Endothelial cell of umbilical vein (primary cell): ENCODE measurements around the gene GSPT1. TPM values are rescaled to one million over a fixed set of nuclear protein-coding genes. Genes with fewer than 3 reads are reported as not detected.

Source experiments
- BruUV-seq: library from RNA; stranded (reverse); fragments of 400-500 nt; replicated peaks from 2 replicates; lab custom pipeline; 2021; lab: Mats Ljungman, UMichigan
- CTCF ChIA-PET: fragments of 300-600, 350-600 bp; sonication (Branson Sonifier 250); formaldehyde crosslinking; loops from one replicate; lab custom pipeline; 2021; ENCODE audit warnings: antibody characterized with exemption, inconsistent platforms; lab: Charles Lee
- POLR2A ChIA-PET: fragments of 300-600, 350-600 bp; sonication (Branson Sonifier 250); formaldehyde crosslinking; loops from one replicate; lab custom pipeline; 2021; ENCODE audit warnings: antibody characterized with exemption, inconsistent platforms; lab: Charles Lee
- DNase-seq: peaks from one replicate; pipeline ENCODE4 v3.0.0-alpha.2; 2011; ENCODE audit warnings: low read depth, low spot score
- FAIRE-seq: peaks from 2 replicates; lab custom pipeline; 2011; peaks lifted over from hg19 to GRCh38; lab: Jason Lieb, UNC
- H2AFZ ChIP-seq: 2 replicates; pipeline ENCODE4 v1.6.0; 2012; ENCODE audit warnings: low read depth, low read length, control low read depth, inconsistent platforms
- H3K27ac ChIP-seq: 2 replicates; pipeline ENCODE4 v1.5.1; 2011; ENCODE audit warnings: low read depth, mild to moderate bottlenecking, control low read depth, low read length, moderate library complexity; ENCODE audit not compliant: insufficient read depth
- H3K27me3 ChIP-seq, 2 experiments: 2 replicates each; pipeline versions ENCODE4 v1.6.0 to v1.6.1; 2011; ENCODE audit warnings: low read length in 2 of 2, mixed read lengths in 1 of 2; ENCODE audit not compliant: control insufficient read depth in 2 of 2, insufficient read depth in 2 of 2
- H3K36me3 ChIP-seq, 2 experiments: 2 replicates in 1 of 2; 3 replicates in 1 of 2; pipeline ENCODE4 v1.5.1; 2011; ENCODE audit warnings: low read length in 2 of 2, mild to moderate bottlenecking in 1 of 2, moderate library complexity in 1 of 2; ENCODE audit not compliant: control insufficient read depth in 2 of 2, insufficient read depth in 2 of 2; ENCODE audit errors: extremely low read depth in 1 of 2
- H3K4me1 ChIP-seq: 3 replicates; pipeline ENCODE4 v1.5.1; 2011; ENCODE audit warnings: mild to moderate bottlenecking, low read length; ENCODE audit not compliant: control insufficient read depth, insufficient read depth; ENCODE audit errors: extremely low read depth
- H3K4me2 ChIP-seq: 2 replicates; pipeline ENCODE4 v1.6.1; 2011; ENCODE audit warnings: low read length, control low read depth, mixed read lengths; ENCODE audit not compliant: insufficient read depth
- H3K4me3 ChIP-seq, 3 experiments: fragments of 200-600 bp in 1 of 3; sonication (generic), shearing (Covaris generic) in 1 of 3; replicated peaks in 1 of 3; 2 replicates each; pipeline ENCODE4 v1.5.1; 2011 to 2016; ENCODE audit warnings: control low read depth in 3 of 3, low read length in 3 of 3, mild to moderate bottlenecking in 2 of 3, inconsistent platforms in 1 of 3, low read depth in 1 of 3, moderate library complexity in 1 of 3; ENCODE audit not compliant: insufficient read depth in 1 of 3
- H3K79me2 ChIP-seq: 2 replicates; pipeline ENCODE4 v1.6.0; 2012; ENCODE audit warnings: low read length, inconsistent platforms; ENCODE audit not compliant: control insufficient read depth, insufficient read depth
- H3K9ac ChIP-seq: replicated peaks from 2 replicates; pipeline ENCODE3; 2011; ENCODE audit warnings: low read length, control low read depth; ENCODE audit not compliant: insufficient read depth; ENCODE audit errors: extremely low read depth
- H3K9me1 ChIP-seq: replicated peaks from 3 replicates; pipeline ENCODE4 v1.6.0; 2011; ENCODE audit warnings: mild to moderate bottlenecking, low read length; ENCODE audit not compliant: control insufficient read depth, insufficient read depth; ENCODE audit errors: extremely low read depth
- H3K9me3 ChIP-seq: replicated peaks from 2 replicates; pipeline ENCODE4 v1.5.1; 2012; ENCODE audit warnings: low read length, inconsistent platforms; ENCODE audit not compliant: control insufficient read depth, insufficient read depth
- H4K20me1 ChIP-seq: replicated peaks from 2 replicates; pipeline ENCODE3; 2011; ENCODE audit warnings: mild to moderate bottlenecking, low read length; ENCODE audit not compliant: control insufficient read depth, insufficient read depth; ENCODE audit errors: extremely low read depth
- EZH2 ChIP-seq: IDR thresholded peaks from 2 replicates; pipeline ENCODE4 v1.6.1; 2012; ENCODE audit warnings: borderline replicate concordance, low read depth, mild to moderate bottlenecking, moderate library complexity, low read length, inconsistent platforms; ENCODE audit not compliant: severe bottlenecking
- FOS ChIP-seq: IDR thresholded peaks from 2 replicates; pipeline ENCODE4 v1.6.1; 2011; ENCODE audit warnings: mild to moderate bottlenecking, low read length, moderate library complexity, borderline replicate concordance; ENCODE audit not compliant: insufficient read depth
- GATA2 ChIP-seq: IDR thresholded peaks from 2 replicates; pipeline ENCODE4 v1.7.0; 2011; ENCODE audit warnings: low read depth, mild to moderate bottlenecking, moderate library complexity, mixed read lengths, low read length; ENCODE audit not compliant: insufficient read length, insufficient read depth
- JUN ChIP-seq: IDR thresholded peaks from 2 replicates; pipeline ENCODE4 v1.6.1; 2011; ENCODE audit warnings: borderline replicate concordance, low read depth; ENCODE audit not compliant: insufficient read length, insufficient read depth
- MAX ChIP-seq: IDR thresholded peaks from 2 replicates; pipeline ENCODE4 v1.6.1; 2011; ENCODE audit not compliant: insufficient read depth, insufficient read length
- MYC ChIP-seq: IDR thresholded peaks from one replicate; pipeline ENCODE4 v1.6.1; 2011; ENCODE audit warnings: mild to moderate bottlenecking, low read depth, low read length
- POLR2A ChIP-seq: IDR thresholded peaks from 2 replicates; pipeline ENCODE4 v1.6.1; 2012; ENCODE audit warnings: low read depth, mild to moderate bottlenecking, control low read depth, low read length
- POLR2AphosphoS5 ChIP-seq: IDR thresholded peaks from 2 replicates; pipeline ENCODE4 v1.6.1; 2012; ENCODE audit warnings: low read depth, mild to moderate bottlenecking, control low read depth, low read length, moderate library complexity; ENCODE audit not compliant: insufficient read depth
- dilution Hi-C: fragments of 300-500 bp; cut with MboI; formaldehyde crosslinking; loops from one replicate; pipeline ENCODE4 v1.15.0; 2019; ENCODE audit warnings: low sequenced_read_pairs; ENCODE audit not compliant: extremely low pct_ligation_motif_present
- intact Hi-C: fragments of 100-400 bp; cut with micrococcal nuclease; formaldehyde crosslinking; loops from one replicate; pipeline ENCODE4 v1.10.0; 2022
- polyA plus RNA-seq, 4 experiments: library from polyadenylated mRNA; depleted of rRNA in 3 of 4; stranded (reverse) in 3 of 4; unstranded in 1 of 4; fragments of >200 nt; gene quantifications; 2 replicates each; pipeline versions ENCODE4 v1.2.1 to v1.2.3, GENCODE V29; 2011 to 2012; ENCODE audit warnings: missing spikeins in 1 of 4
- total RNA-seq: library from RNA; stranded (reverse); gene quantifications from 2 replicates; pipeline ENCODE4 v1.2.3, GENCODE V29; 2021
- TF ChIP-seq, protein P1 (sequence below), 2 donors: IDR thresholded peaks; 1 replicate in 1 of 2; 2 replicates in 1 of 2; pipeline ENCODE4 v1.5.1; 2011; ENCODE audit warnings: low read length in 2 of 2, mild to moderate bottlenecking in 2 of 2, moderate library complexity in 2 of 2, control low read depth in 1 of 2, inconsistent platforms in 1 of 2, low read depth in 1 of 2; ENCODE audit not compliant: insufficient read depth in 1 of 2; ENCODE audit errors: extremely low read depth in 1 of 2

GSPT1 gene
- total and polyA plus RNA-seq, 2 donors (not counting 3 experiments of a cell fraction or from before 2014, with no cell fraction given), result 40.3 to 152 TPM

- FAIRE-seq, result no peak
- dilution Hi-C loops, result no loop called here
These were observed 49.2 kb upstream of the GSPT1 start, which contains the start of gene TNFRSF17 for GRCh38 chr16:11964761-11965551. Gene TNFRSF17, plus strand, starts transcription at chr16:11965210. Its CDS starts 115 bp downstream, at chr16:11965325.

More at GRCh38 chr16:11964761-11965551, 49.2 kb upstream of the GSPT1 start, which contains the start of gene TNFRSF17:
- no peak within 1 kb of the TSS for H3K9ac ChIP-seq
- no peak within 1 kb of the TSS for H3K27ac ChIP-seq
- no peak within 1 kb of the TSS for H3K4me2 ChIP-seq
- BruUV-seq, result no TSS peak
- H4K20me1 ChIP-seq, result no peaks in the 10 kb centered on the region
- DNase-seq, result no peak
- no peaks in the 10 kb centered on the region for H3K36me3 ChIP-seq
- intact Hi-C loops, result no loop called here
- CTCF ChIA-PET, result interaction anchor here (1.3 to 1.9 kb wide), 3 partner anchors 16 to 103 kb away, joined by 4 to 10 read pairs (median 7); no protein-coding TSS in a partner anchor
- H3K79me2 ChIP-seq, result no peaks in the 10 kb centered on the region
- no peak within 1 kb of the TSS for H3K4me3 ChIP-seq
- H3K4me1 ChIP-seq, result no peaks in the 10 kb centered on the region
- H2AFZ ChIP-seq, result no peak within 1 kb of the TSS
- POLR2A ChIA-PET, result no interaction called here
- H3K27me3 ChIP-seq, result no peaks in the 10 kb centered on the region
- TF ChIP-seq MAX (no peak), JUN (no peak), POLR2AphosphoS5 (no peak), POLR2A (no peak), FOS (no peak), MYC (no peak), GATA2 (no peak), EZH2 (no peak)
- TF ChIP-seq, protein P1, sequence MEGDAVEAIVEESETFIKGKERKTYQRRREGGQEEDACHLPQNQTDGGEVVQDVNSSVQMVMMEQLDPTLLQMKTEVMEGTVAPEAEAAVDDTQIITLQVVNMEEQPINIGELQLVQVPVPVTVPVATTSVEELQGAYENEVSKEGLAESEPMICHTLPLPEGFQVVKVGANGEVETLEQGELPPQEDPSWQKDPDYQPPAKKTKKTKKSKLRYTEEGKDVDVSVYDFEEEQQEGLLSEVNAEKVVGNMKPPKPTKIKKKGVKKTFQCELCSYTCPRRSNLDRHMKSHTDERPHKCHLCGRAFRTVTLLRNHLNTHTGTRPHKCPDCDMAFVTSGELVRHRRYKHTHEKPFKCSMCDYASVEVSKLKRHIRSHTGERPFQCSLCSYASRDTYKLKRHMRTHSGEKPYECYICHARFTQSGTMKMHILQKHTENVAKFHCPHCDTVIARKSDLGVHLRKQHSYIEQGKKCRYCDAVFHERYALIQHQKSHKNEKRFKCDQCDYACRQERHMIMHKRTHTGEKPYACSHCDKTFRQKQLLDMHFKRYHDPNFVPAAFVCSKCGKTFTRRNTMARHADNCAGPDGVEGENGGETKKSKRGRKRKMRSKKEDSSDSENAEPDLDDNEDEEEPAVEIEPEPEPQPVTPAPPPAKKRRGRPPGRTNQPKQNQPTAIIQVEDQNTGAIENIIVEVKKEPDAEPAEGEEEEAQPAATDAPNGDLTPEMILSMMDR (IDR thresholded peaks at IDR 0.05; ENCODE audit: extremely low read depth in 1 of 2, insufficient read depth in 1 of 2, low read depth in 1 of 2, low read length in 2 of 2), result no peak
- no peaks in the 10 kb centered on the region for H3K9me3 ChIP-seq
- H3K9me1 ChIP-seq, result no peaks in the 10 kb centered on the region
